Uterus (tissue), 2 donors: ENCODE data around the gene ARL2.

Experiments used
- POLR2A ChIP-seq, 2 donors: fragments of 450-650 bp; IDR thresholded peaks; one replicate each; pipeline ENCODE4 v1.6.1; 2016; ENCODE audit warnings: antibody characterized with exemption in 2 of 2, mild to moderate bottlenecking in 1 of 2, moderate library complexity in 1 of 2
- TF ChIP-seq, protein P1 (sequence below), 4 experiments: fragments of 200-600 bp in 2 of 4; fragments of 450-650 bp in 2 of 4; sonication (generic) in 2 of 4; IDR thresholded peaks; one replicate each; pipeline ENCODE4 v1.5.1; 2016 to 2019; ENCODE audit warnings: antibody characterized with exemption in 4 of 4, mild to moderate bottlenecking in 2 of 4, moderate library complexity in 1 of 4

DNA sequence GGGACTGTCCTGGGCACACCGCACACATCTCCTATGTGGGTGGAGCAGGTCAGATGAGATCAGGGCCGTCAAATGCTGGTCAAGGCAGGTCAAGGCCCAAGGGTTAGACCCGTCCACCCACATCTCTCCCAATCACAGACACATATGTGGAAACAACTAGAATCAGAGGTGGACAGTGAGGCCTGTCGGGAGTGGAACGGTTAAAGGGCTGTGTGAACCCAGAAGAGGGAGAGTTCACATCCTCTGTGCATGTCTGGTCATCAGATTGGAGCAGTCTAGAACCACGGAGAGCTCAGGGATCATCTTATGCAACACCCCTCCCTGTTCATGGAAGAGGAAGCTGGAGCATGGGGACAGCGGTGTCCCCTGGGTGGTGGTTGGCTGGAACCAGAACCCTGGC, 5.9 kb downstream of the ARL2 start:
- TF ChIP-seq, protein P1, sequence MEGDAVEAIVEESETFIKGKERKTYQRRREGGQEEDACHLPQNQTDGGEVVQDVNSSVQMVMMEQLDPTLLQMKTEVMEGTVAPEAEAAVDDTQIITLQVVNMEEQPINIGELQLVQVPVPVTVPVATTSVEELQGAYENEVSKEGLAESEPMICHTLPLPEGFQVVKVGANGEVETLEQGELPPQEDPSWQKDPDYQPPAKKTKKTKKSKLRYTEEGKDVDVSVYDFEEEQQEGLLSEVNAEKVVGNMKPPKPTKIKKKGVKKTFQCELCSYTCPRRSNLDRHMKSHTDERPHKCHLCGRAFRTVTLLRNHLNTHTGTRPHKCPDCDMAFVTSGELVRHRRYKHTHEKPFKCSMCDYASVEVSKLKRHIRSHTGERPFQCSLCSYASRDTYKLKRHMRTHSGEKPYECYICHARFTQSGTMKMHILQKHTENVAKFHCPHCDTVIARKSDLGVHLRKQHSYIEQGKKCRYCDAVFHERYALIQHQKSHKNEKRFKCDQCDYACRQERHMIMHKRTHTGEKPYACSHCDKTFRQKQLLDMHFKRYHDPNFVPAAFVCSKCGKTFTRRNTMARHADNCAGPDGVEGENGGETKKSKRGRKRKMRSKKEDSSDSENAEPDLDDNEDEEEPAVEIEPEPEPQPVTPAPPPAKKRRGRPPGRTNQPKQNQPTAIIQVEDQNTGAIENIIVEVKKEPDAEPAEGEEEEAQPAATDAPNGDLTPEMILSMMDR (IDR thresholded peaks at IDR 0.05), result no peak
- no peak for TF ChIP-seq POLR2A (IDR thresholded peaks at IDR 0.05)
